Esophagus squamous epithelium (tissue), 5 donors: ENCODE data around the gene LPIN1. TPM values are rescaled to one million over a fixed set of nuclear protein-coding genes. Genes with fewer than 3 reads are reported as not detected.

Source experiments
- DNase-seq: peaks from one replicate; lab custom pipeline; 2025; lab: John Stamatoyannopoulos, UW
- H3K27ac ChIP-seq, 4 donors: fragments of 200-600 bp; sonication (generic); one replicate each; pipeline ENCODE4 v1.5.1; 2016 to 2019; ENCODE audit warnings: mild to moderate bottlenecking in 1 of 4
- H3K27me3 ChIP-seq, 4 donors: fragments of 200-600 bp; sonication (generic); 1 replicate in 3 of 4; 2 replicates in 1 of 4; pipeline versions ENCODE4 v1.5.1 to v1.6.0; 2017 to 2021; ENCODE audit warnings: antibody characterized with exemption in 1 of 4
- H3K36me3 ChIP-seq, 3 donors: fragments of 200-600 bp; sonication (generic); one replicate each; pipeline ENCODE4 v1.5.1; 2016 to 2019
- H3K4me1 ChIP-seq, 3 donors: fragments of 200-600 bp; sonication (generic); one replicate each; pipeline ENCODE4 v1.5.1; 2017 to 2019
- H3K4me3 ChIP-seq, 4 donors: fragments of 200-600 bp; sonication (generic); 1 replicate in 3 of 4; 2 replicates in 1 of 4; pipeline ENCODE4 v1.5.1; 2016 to 2019; ENCODE audit warnings: mild to moderate bottlenecking in 2 of 4, moderate library complexity in 1 of 4
- H3K9me3 ChIP-seq, 3 donors: fragments of 200-600 bp; sonication (generic); one replicate each; pipeline ENCODE4 v1.5.1; 2016 to 2019
- POLR2A ChIP-seq, 4 donors: fragments of 450-650 bp; IDR thresholded peaks; one replicate each; pipeline ENCODE4 v1.6.1; 2017; ENCODE audit warnings: antibody characterized with exemption in 4 of 4, mild to moderate bottlenecking in 4 of 4, moderate library complexity in 3 of 4
- WGBS, 2 donors: methylation state at CpG; one replicate each; pipeline ENCODE4 v1.1.5; 2018; 5-methylcytosine and 5-hydroxymethylcytosine counted together
- intact Hi-C: fragments of 100-400 bp; cut with DNase I; formaldehyde crosslinking; loops from one replicate; pipeline ENCODE4 v1.15.0; 2022
- total RNA-seq, 4 donors: library from RNA; depleted of rRNA; stranded (reverse); fragments of >200 nt; gene quantifications; one replicate each; pipeline ENCODE4 v1.1.0, GENCODE V29; 2016
- TF ChIP-seq, protein P1 (sequence below), 6 experiments: fragments of 450-650 bp in 4 of 6; fragments of 200-600 bp in 2 of 6; sonication (generic) in 2 of 6; IDR thresholded peaks; one replicate each; pipeline ENCODE4 v1.5.1; 2016 to 2019; ENCODE audit warnings: antibody characterized with exemption in 6 of 6, mild to moderate bottlenecking in 4 of 6, moderate library complexity in 4 of 6
- donor health status: DM: yes; HTN: yes; CAD: no.

The LPIN1 gene
- total RNA-seq, 4 donors from 2014 or later: 16.9 to 80.9 (median 39.7) TPM

DNA sequence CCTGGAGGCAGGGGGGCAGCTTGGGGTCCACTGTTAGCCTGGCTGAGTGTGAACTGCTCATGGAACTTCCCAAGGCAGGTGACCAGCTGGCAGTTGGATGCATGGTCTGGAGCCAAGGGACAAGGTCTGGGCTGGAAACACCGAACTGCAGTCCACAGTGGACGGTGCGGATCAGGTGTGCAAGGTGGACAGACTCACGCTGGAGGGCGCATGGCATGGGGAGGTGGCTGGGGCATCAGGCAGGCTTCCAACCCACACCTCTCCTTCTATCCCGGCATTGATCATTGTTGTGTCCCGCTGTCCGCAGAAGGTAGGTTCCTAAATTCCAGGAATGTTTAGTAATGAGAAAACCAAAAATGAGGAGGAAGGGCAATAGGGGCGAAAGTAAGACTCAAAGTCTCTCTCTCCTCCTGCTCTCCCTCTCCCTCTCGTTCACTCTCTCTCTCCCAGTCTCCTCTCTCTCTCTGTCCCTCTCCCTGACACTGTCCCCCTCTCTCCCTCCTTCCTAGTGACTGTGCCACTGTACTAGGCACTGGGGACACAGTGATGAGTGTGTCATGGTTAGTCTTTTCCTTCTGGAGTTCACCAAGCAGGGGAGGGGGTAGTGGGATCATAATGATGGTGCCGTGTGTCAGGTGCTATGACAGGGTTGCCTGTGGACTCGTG, 30.3 kb upstream of the LPIN1 start:
- 87 to 88% methylated on average over 12 of the region's 12 CpGs for WGBS, 2 donors
- intact Hi-C loops: no loop called here

DNA sequence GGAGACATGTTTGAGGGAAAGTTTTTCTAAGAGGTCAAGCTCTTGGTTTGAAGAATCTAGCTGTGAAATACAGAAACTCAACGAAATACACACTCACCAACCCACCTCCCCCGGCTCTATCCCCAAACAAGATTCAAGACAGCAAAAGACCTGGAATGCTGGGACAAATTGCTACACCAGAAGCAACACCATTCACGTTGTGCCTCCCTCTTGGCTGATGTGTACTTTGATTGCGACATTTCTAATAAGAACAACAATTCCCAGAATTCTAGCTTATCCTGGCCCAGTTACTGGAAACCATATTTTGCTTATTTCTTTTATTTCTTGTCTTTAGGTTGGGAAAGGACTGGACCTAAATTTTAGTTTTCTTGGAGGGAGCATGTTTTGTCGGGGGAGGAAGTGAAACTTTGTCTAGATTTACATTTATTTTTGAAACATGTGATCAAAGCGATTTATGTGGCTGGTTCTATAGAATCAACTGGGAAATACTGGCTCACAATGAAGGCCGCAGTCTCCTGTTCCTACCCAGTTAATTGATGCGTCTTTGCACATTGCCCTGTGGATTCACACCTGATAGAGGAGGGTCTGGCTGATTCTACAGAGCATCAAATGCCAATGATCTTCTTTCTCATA, 29.6 kb upstream of the LPIN1 start:
- WGBS, 2 donors: 62 to 77% methylated on average over 8 of the region's 8 CpGs
- peak overlapping the region in 1 of 4 donors; percentile 23 for H3K27ac ChIP-seq
- no peaks in the 10 kb centered on the region for H3K9me3 ChIP-seq
- intact Hi-C loops: no loop called here
- no peaks in the 10 kb centered on the region for H3K36me3 ChIP-seq
- peaks cover 0 to 22% (median 0%) of the 10 kb centered on the region in 3 donors for H3K4me1 ChIP-seq
- DNase-seq: no peak
- TF ChIP-seq POLR2A (IDR thresholded peaks at IDR 0.05): no peak
- TF ChIP-seq, protein P1, sequence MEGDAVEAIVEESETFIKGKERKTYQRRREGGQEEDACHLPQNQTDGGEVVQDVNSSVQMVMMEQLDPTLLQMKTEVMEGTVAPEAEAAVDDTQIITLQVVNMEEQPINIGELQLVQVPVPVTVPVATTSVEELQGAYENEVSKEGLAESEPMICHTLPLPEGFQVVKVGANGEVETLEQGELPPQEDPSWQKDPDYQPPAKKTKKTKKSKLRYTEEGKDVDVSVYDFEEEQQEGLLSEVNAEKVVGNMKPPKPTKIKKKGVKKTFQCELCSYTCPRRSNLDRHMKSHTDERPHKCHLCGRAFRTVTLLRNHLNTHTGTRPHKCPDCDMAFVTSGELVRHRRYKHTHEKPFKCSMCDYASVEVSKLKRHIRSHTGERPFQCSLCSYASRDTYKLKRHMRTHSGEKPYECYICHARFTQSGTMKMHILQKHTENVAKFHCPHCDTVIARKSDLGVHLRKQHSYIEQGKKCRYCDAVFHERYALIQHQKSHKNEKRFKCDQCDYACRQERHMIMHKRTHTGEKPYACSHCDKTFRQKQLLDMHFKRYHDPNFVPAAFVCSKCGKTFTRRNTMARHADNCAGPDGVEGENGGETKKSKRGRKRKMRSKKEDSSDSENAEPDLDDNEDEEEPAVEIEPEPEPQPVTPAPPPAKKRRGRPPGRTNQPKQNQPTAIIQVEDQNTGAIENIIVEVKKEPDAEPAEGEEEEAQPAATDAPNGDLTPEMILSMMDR (IDR thresholded peaks at IDR 0.05): no peak
- H3K27me3 ChIP-seq: peaks cover 0 to 32% (median 0%) of the 10 kb centered on the region in 4 donors
- no peak overlapping the region for H3K4me3 ChIP-seq

More for the DNA sequence above, 30.3 kb upstream of the LPIN1 start:
- H3K9me3 ChIP-seq: no peaks in the 10 kb centered on the region
- peaks cover 0 to 29% (median 0%) of the 10 kb centered on the region in 3 donors for H3K4me1 ChIP-seq
- TF ChIP-seq, protein P1 (IDR thresholded peaks at IDR 0.05): no peak
- no peak for TF ChIP-seq POLR2A (IDR thresholded peaks at IDR 0.05)
- no peak for DNase-seq
- H3K4me3 ChIP-seq: no peak overlapping the region
- H3K27me3 ChIP-seq: peaks cover 0 to 32% (median 0%) of the 10 kb centered on the region in 4 donors
- H3K36me3 ChIP-seq: no peaks in the 10 kb centered on the region
- peak overlapping the region in 1 of 4 donors; percentile 23 for H3K27ac ChIP-seq

DNA sequence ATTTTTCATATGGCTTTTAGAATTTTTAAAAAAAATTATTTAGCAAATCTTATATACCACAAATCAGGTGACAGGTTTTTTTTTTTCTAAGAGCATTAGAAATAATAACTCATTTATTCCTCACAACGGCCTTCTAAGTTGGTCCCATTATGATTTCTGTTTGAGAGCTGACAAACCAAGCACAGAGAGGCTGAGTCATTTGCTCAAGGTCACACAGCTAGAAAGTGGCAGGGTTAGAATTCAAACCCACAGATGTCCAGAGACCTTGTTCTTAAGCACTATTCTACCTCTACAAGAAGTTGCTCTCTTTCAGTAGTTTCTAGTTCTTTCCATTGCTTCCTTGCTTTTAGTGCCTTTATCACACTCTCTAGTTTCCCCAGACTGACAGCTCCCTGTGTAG, 28.8 kb upstream of the LPIN1 start:
- no peak overlapping the region for H3K27ac ChIP-seq
- TF ChIP-seq POLR2A (IDR thresholded peaks at IDR 0.05): no peak
- TF ChIP-seq, protein P1 (IDR thresholded peaks at IDR 0.05): no peak
- no peaks in the 10 kb centered on the region for H3K36me3 ChIP-seq
- H3K4me3 ChIP-seq: no peak overlapping the region
- H3K27me3 ChIP-seq: peaks cover 0 to 32% (median 0%) of the 10 kb centered on the region in 4 donors
- H3K9me3 ChIP-seq: no peaks in the 10 kb centered on the region
- WGBS, 2 donors: 64 to 68% methylated on average over 1 of the region's 1 CpG
- intact Hi-C loops: no loop called here
- no peak for DNase-seq
- peaks cover 0 to 18% (median 0%) of the 10 kb centered on the region in 3 donors for H3K4me1 ChIP-seq

DNA sequence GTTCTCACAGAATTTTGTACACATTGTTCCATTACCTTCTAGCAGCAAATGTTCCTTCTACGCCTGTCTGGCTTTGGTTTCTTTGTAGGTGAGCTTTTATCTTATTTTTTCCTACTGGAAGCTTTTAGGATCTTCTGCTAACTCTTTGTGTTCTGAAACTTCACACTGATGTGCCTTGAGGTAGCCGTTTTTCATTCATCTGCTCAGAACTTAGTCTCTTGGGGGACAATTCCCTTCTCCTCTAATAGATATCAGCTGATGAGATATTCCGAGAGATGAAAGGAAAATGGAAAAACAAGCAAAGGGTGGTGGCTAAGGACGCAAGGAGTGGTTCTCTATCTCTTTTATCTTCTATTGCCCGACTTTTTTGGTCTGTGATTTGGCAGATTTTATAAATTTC, 27.8 kb upstream of the LPIN1 start:
- WGBS, 2 donors: 56 to 70% methylated on average over 5 of the region's 5 CpGs
- peaks cover 0 to 18% (median 0%) of the 10 kb centered on the region in 3 donors for H3K4me1 ChIP-seq
- intact Hi-C loops: no loop called here
- no peaks in the 10 kb centered on the region for H3K9me3 ChIP-seq
- no peak overlapping the region for H3K4me3 ChIP-seq
- no peak for DNase-seq
- H3K27ac ChIP-seq: no peak overlapping the region
- no peaks in the 10 kb centered on the region for H3K36me3 ChIP-seq
- TF ChIP-seq, protein P1 (IDR thresholded peaks at IDR 0.05): no peak
- TF ChIP-seq POLR2A (IDR thresholded peaks at IDR 0.05): no peak
- peaks cover 0 to 32% (median 0%) of the 10 kb centered on the region in 4 donors for H3K27me3 ChIP-seq
